ENCODE results near the gene TBC1D1. TPM values are rescaled to one million over a fixed set of nuclear protein-coding genes. Genes with fewer than 3 reads are reported as not detected.

Gene TBC1D1
- total RNA-seq, 1 experiment from 2014 or later = 42.6 TPM

- no TSS peak for BruUV-seq (replicated peaks)
- CTCF ChIA-PET = interaction anchor here (1.5 kb wide), 1 partner anchor 233 kb away, joined by 4 read pairs; no protein-coding TSS in a partner anchor
- Histone ChIP-seq H3K27me3 (replicated peaks; ENCODE audit: insufficient read depth, low read depth, low read length, poor library complexity) (no peaks in the 10 kb centered on the region), H3K27ac (ENCODE audit: low read depth, low read length, poor library complexity, severe bottlenecking) (no peak overlapping the region), H3K9me3 (ENCODE audit: low read depth, low read length, poor library complexity, severe bottlenecking) (no peaks in the 10 kb centered on the region), H3K4me3 (ENCODE audit: low read depth, low read length, poor library complexity, severe bottlenecking) (no peak overlapping the region), H3K36me3 (ENCODE audit: insufficient read depth, low read length, poor library complexity, severe bottlenecking) (no peaks in the 10 kb centered on the region), H3K4me1 (ENCODE audit: insufficient read depth, low read length, poor library complexity, severe bottlenecking) (no peaks in the 10 kb centered on the region)
- POLR2A ChIA-PET (ENCODE audit: low non-redundant PET) = no interaction called here
- DNase-seq (ENCODE audit: low spot score) = no peak
- TF ChIP-seq CTCF (conservative IDR thresholded peaks at IDR 0.05; ENCODE audit: low read depth, low read length) = no peak
- no peak for TF ChIP-seq EZH2 (IDR thresholded peaks at IDR 0.05; ENCODE audit: borderline replicate concordance, low read depth, low read length, poor library complexity, severe bottlenecking)
- intact Hi-C loops (cut with micrococcal nuclease; ENCODE audit: unreplicated experiment) = loop anchor here (10.0 kb wide), 1 partner anchor 582 kb away; a partner anchor contains a TSS
Measured at GRCh38 chr4:38036548-38036947, 145.7 kb downstream of the TBC1D1 start.

GRCh38 chr4:38037612-38038011 is 146.7 kb downstream of the TBC1D1 start:
- DNase-seq (ENCODE audit: low spot score) = no peak
- CTCF ChIA-PET = no interaction called here
- no peaks in the 10 kb centered on the region for H3K4me1 ChIP-seq (ENCODE audit: insufficient read depth, low read length, poor library complexity, severe bottlenecking)
- no peaks in the 10 kb centered on the region for H3K36me3 ChIP-seq (ENCODE audit: insufficient read depth, low read length, poor library complexity, severe bottlenecking)
- intact Hi-C loops (cut with micrococcal nuclease; ENCODE audit: unreplicated experiment) = loop anchor here (10.0 kb wide), 1 partner anchor 583 kb away; a partner anchor contains a TSS
- TF ChIP-seq CTCF (conservative IDR thresholded peaks at IDR 0.05; ENCODE audit: low read depth, low read length) = no peak
- no peak for TF ChIP-seq EZH2 (IDR thresholded peaks at IDR 0.05; ENCODE audit: borderline replicate concordance, low read depth, low read length, poor library complexity, severe bottlenecking)
- H3K9me3 ChIP-seq (ENCODE audit: low read depth, low read length, poor library complexity, severe bottlenecking) = no peaks in the 10 kb centered on the region
- no TSS peak for BruUV-seq (replicated peaks)
- POLR2A ChIA-PET (ENCODE audit: low non-redundant PET) = no interaction called here
- H3K27me3 ChIP-seq (replicated peaks; ENCODE audit: insufficient read depth, low read depth, low read length, poor library complexity) = no peaks in the 10 kb centered on the region
- no peak overlapping the region for H3K27ac ChIP-seq (ENCODE audit: low read depth, low read length, poor library complexity, severe bottlenecking)
- H3K4me3 ChIP-seq (ENCODE audit: low read depth, low read length, poor library complexity, severe bottlenecking) = no peak overlapping the region

DNA sequence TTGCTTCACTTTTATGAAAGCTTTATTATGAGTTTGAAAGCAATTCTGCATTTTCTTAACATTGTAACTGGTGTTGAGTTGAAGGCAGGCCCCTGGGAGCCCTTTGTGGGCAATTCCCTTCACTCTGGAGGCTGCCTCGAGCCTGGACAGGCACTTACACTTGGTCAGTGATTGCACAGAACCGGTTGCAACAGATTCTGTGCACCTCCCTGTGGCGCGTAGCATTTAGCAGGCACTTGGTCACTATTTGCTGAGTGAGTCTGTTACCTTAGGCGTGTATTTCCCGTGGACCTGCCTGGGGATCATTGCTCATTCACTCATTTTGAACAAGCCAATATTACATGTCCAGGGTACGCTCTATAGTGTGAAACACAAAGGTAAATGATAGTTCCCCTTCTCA is 149.7 kb downstream of the TBC1D1 start:
- intact Hi-C loops (cut with micrococcal nuclease; ENCODE audit: unreplicated experiment) = no loop called here
- Histone ChIP-seq H3K36me3 (ENCODE audit: insufficient read depth, low read length, poor library complexity, severe bottlenecking) (no peaks in the 10 kb centered on the region), H3K27ac (ENCODE audit: low read depth, low read length, poor library complexity, severe bottlenecking) (no peak overlapping the region), H3K4me3 (ENCODE audit: low read depth, low read length, poor library complexity, severe bottlenecking) (no peak overlapping the region), H3K9me3 (ENCODE audit: low read depth, low read length, poor library complexity, severe bottlenecking) (no peaks in the 10 kb centered on the region), H3K27me3 (replicated peaks; ENCODE audit: insufficient read depth, low read depth, low read length, poor library complexity) (no peaks in the 10 kb centered on the region), H3K4me1 (ENCODE audit: insufficient read depth, low read length, poor library complexity, severe bottlenecking) (no peaks in the 10 kb centered on the region)
- ChIA-PET POLR2A (ENCODE audit: low non-redundant PET) (no interaction called here), CTCF (no interaction called here)
- no peak for DNase-seq (ENCODE audit: low spot score)
- no TSS peak for BruUV-seq (replicated peaks)
- TF ChIP-seq CTCF (conservative IDR thresholded peaks at IDR 0.05; ENCODE audit: low read depth, low read length) = no peak
